Activated T-helper 17 cell treated with anti-CD3 and anti-CD28 coated beads, Interleukin-2, amount 50 U/mL, for 72 hours (primary cell): ENCODE measurements around the gene USP31. TPM values are rescaled to one million over a fixed set of nuclear protein-coding genes. Genes with fewer than 3 reads are reported as not detected.
A peak's percentile ranks its signal among the peaks of the same experiment; 100 is the strongest.
"Not testable (repeated sequence)": the region's sequence is repeated elsewhere in the genome, so short reads cannot be mapped to it uniquely, and the experiment has no call there.

ENCODE experiments used
- ATAC-seq: fragments of 150-1000 bp; cut with Tn5 transposase; replicated peaks from 2 replicates; pipeline ENCODE4 v1.10.0; 2021; ENCODE audit warnings: mild to moderate bottlenecking, moderate library complexity
- H3K27ac Mint-ChIP-seq: one replicate; pipeline ENCODE4 v1.8.0; 2022; ENCODE audit warnings: mixed read lengths
- H3K27me3 Mint-ChIP-seq: one replicate; pipeline ENCODE4 v1.8.0; 2022; ENCODE audit warnings: mixed read lengths
- H3K36me3 Mint-ChIP-seq: one replicate; pipeline ENCODE4 v1.8.0; 2022; ENCODE audit warnings: low read depth, mild to moderate bottlenecking, mixed read lengths
- H3K4me1 Mint-ChIP-seq: one replicate; pipeline ENCODE4 v1.8.0; 2022; ENCODE audit warnings: mixed read lengths
- H3K4me3 Mint-ChIP-seq: one replicate; pipeline ENCODE4 v1.8.0; 2022; ENCODE audit warnings: mild to moderate bottlenecking, mixed read lengths
- H3K9me3 Mint-ChIP-seq: one replicate; pipeline ENCODE4 v1.8.0; 2022; ENCODE audit warnings: mixed read lengths
- total RNA-seq, 2 donors: library from RNA; stranded (reverse); gene quantifications; one replicate each; pipeline ENCODE4 v1.2.3, GENCODE V29; 2022

The USP31 gene
- total RNA-seq, 2 donors from 2014 or later, result 4.8 to 7.6 TPM

DNA sequence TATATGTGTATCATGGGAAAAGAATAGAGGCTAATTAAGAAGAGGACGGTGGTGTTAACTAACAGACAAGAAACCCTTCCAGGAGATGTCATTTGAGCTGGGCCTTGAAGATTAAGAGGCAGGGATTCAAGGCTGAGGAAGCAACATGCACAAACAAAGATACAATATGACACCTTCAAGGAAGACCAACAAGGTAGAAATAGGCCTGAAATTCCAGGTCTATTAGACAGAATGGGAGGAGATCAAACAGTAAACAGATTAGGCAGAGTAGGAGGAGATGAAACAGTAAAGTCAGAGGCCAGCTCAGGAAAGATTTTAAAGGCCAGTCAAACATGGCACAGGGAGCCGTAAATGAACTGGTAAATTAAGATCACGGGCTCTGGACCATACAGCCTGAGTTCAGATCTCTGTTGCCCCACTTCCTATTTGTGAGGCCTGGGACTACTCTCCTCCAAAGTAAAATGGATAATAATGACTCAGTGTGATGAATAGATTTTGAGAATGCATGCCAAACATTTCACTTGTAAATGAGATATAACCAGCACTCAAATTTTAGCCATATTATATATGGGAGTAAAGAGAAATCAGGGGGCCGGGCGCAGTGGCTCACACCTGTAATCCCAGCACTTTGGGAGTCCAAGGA is 38.9 kb downstream of the USP31 start:
- H3K4me3 Mint-ChIP-seq, result no peak overlapping the region
- H3K27me3 Mint-ChIP-seq, result no peaks in the 10 kb centered on the region
- no peak for ATAC-seq
- H3K27ac Mint-ChIP-seq, result no peak overlapping the region
- H3K9me3 Mint-ChIP-seq, result no peaks in the 10 kb centered on the region
- peaks cover 16% of the 10 kb centered on the region for H3K4me1 Mint-ChIP-seq
- peaks cover 22% of the 10 kb centered on the region for H3K36me3 Mint-ChIP-seq

DNA sequence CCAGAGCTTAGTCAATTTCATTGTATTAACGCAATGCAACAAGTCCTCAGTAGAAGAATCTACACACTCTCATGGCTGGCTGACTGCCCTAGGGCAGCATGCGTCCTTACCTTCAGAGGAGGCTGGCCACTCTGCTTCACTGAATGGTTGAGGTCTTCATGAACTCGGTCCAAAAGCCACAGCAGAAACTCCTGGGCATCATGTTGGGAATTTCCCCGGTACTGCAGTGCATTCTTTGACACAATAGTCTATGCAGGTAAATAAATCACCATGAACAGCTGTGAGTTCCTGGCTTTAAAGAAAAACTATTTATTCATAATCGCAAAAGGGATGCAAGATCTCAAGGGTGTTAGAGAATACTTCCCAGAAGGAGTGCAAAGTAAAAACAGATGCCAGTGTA is 41.3 kb downstream of the USP31 start:
- Mint-ChIP-seq H3K4me3 (no peak overlapping the region), H3K36me3 (peaks cover 36% of the 10 kb centered on the region), H3K4me1 (peaks cover 10% of the 10 kb centered on the region), H3K27me3 (no peaks in the 10 kb centered on the region), H3K27ac (no peak overlapping the region), H3K9me3 (no peaks in the 10 kb centered on the region)
- ATAC-seq, result no peak

DNA sequence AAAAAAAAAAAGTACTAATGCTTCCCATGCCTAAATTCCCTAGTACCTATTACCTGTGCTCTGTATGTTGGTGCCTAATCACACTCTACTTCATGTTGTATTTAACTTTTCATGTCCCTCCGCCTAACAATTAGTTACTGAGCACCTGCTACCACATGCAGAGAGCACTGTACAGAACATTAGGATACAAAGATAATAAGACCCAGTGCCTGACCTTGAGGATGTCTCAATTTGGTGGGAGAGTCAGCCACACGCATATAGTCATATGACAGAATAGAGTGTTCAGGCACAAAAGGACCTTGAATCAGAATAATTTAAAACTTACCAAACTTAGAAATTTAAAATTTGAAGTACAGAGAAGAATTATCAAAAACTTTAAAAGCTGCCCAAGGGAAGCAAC is 42.1 kb downstream of the USP31 start:
- no peak for ATAC-seq
- Mint-ChIP-seq H3K4me1 (peaks cover 10% of the 10 kb centered on the region), H3K4me3 (no peak overlapping the region), H3K27ac (no peak overlapping the region), H3K36me3 (peaks cover 36% of the 10 kb centered on the region), H3K9me3 (no peaks in the 10 kb centered on the region), H3K27me3 (no peaks in the 10 kb centered on the region)

DNA sequence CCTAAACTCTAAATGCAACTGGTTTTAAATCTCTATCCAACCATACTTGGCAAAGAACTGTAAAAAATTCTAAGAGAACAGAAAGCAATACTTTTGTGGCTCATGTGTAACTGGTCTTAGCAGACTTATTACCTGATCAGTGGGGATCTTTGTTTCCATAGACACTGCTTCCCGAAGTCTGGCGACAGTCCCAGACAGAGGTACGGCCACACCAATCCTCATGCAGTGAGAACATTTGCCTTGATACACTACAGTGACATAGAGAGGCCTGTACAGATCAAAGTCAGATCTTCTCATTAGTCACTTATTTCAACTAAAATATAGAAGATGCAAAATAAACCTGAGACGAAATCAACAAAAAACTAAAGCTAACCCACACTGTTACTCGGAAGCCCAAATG is 43.9 kb downstream of the USP31 start:
- H3K9me3 Mint-ChIP-seq, result no peaks in the 10 kb centered on the region

DNA sequence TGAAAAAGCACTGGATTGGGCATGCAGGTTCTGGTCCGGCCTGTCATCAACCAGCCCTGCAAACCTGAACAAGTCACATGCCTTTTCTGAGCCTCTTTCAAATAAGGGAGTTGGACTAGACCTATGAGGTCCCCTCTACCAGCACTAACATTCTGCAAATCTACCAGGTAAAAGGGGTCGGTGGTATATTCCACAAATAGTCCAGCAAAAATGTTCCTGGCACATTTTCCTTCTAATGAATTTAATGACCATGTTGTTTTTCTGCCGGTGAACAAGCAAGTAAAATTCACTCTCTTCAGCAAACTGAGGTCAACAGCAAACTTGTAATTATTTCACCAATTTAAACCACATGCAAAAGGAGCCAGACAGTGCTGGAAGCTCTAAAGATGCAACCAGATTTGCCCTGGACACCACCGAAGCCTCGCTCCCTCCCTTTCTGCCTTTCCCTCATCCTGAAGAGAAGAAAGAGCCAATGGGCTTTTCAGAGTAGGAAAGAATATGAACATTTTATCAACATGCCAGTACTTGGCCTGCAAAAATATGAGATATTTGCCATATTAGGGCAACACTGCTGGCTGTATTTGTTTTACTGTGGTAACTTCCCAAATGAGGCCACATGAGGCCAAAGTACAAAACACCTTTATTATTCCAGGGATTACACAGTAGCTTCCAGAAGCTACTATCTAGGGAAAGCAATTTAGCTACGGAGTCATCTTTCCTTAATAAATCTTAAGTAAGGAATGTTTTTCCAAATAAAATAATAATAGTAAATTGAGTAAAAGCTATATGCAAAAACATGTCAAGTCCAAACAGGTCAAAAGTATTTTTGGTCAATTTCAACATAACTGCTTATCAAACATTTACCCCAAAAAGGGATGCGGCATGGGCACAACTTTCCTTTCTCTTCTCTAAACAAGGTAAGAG is 45.0 kb downstream of the USP31 start:
- Mint-ChIP-seq H3K27ac (no peak overlapping the region), H3K27me3 (no peaks in the 10 kb centered on the region), H3K4me1 (no peaks in the 10 kb centered on the region), H3K4me3 (no peak overlapping the region), H3K9me3 (no peaks in the 10 kb centered on the region), H3K36me3 (peaks cover 59% of the 10 kb centered on the region)
- no peak for ATAC-seq

More for the DNA sequence above, 43.9 kb downstream of the USP31 start:
- H3K36me3 Mint-ChIP-seq, result peaks cover 51% of the 10 kb centered on the region
- ATAC-seq, result no peak
- no peaks in the 10 kb centered on the region for H3K27me3 Mint-ChIP-seq
- no peaks in the 10 kb centered on the region for H3K4me1 Mint-ChIP-seq
- H3K27ac Mint-ChIP-seq, result no peak overlapping the region
- H3K4me3 Mint-ChIP-seq, result no peak overlapping the region

DNA sequence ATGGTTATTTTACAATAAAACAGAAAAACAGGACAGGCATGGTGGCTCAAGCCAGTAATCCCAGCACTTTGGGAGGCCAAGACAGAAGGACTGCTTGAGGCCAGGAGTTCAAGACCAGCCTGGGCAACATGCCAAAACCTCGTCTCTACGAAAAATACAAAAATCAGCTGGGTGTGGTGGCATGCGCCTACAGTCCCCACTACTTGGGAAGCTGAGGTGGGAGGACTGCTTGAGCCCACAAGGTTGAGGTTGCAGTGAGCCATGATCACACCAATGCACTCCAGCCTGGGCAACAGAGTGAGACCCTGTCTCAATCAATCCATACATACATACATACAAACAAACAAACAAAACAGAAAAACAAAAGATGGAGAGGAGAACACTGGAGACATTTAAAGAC is 45.6 kb downstream of the USP31 start:
- Mint-ChIP-seq H3K4me1 (no peaks in the 10 kb centered on the region), H3K4me3 (no peak overlapping the region), H3K9me3 (no peaks in the 10 kb centered on the region), H3K36me3 (peaks cover 65% of the 10 kb centered on the region), H3K27ac (no peak overlapping the region), H3K27me3 (no peaks in the 10 kb centered on the region)
- no peak for ATAC-seq

DNA sequence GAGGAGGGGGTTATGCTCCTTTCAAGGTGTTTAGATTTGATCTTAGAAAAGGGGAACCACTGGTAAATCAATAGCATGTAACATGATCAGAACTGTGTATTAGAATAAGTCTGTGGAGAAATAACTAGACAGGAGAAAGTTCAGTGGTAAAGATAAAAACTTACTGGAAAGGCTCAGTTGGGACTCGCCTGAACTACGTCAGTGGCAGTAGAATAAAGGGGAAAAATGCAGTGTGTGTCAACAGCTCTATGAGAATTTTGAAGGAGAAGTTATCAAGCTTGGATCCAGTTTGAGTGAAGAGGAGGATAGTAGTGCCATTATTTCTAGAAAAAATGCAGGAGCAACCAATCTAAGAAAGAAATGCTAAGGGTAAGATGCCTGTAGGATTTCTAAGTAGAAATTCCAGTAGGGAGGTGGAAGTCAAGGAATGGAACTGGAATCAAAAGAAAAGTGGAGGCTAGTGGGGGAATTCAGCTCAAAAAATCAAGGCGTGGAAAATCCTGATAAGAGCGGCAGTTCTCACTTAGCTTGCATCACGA is 48.2 kb downstream of the USP31 start:
- no peak for ATAC-seq
- H3K27ac Mint-ChIP-seq, result no peak overlapping the region
- no peaks in the 10 kb centered on the region for H3K27me3 Mint-ChIP-seq
- no peaks in the 10 kb centered on the region for H3K9me3 Mint-ChIP-seq
- H3K4me3 Mint-ChIP-seq, result no peak overlapping the region
- peaks cover 57% of the 10 kb centered on the region for H3K36me3 Mint-ChIP-seq
- peaks cover 9% of the 10 kb centered on the region for H3K4me1 Mint-ChIP-seq

DNA sequence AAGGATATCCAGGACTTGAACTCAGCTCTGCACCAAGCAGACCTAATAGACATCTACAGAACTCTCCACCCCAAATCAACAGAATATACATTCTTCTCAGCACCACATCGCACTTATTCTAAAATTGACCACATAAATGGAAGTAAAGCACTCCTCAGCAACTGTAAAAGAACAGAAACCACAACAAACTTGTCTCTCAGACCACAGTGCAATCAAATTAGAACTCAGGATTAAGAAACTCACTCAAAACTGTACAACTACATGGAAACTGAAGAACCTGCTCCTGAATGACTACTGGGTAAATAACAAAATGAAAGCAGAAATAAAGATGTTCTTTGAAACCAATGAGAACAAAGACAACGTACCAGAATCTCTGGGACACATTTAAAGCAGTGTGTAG is 52.8 kb downstream of the USP31 start:
- H3K9me3 Mint-ChIP-seq, ATAC-seq, H3K27me3 Mint-ChIP-seq: not testable (repeated sequence)
- H3K4me3 Mint-ChIP-seq, result peak overlapping the region; percentile 57
- peaks cover 22% of the 10 kb centered on the region for H3K4me1 Mint-ChIP-seq
- peaks cover 59% of the 10 kb centered on the region for H3K36me3 Mint-ChIP-seq
- peak overlapping the region; percentile 70 for H3K27ac Mint-ChIP-seq

DNA sequence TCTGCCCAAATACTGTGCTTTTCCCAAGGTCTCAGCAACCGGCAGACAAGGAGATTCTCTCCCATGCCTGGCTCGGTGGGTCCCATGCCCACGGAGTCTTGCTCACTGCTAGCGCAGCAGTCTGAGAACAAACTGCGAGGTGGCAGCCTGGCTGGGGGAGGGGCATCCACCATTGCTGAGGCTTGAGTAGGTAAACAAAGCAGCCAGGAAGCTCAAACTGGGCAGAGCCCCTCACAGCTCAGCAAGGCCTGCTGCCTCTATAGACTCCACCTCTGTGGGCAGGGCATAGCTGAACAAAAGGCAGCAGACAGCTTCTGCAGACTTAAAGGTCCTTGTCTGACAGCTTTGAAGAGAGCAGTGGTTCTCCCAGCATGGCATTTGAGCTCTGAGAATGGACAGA is 55.1 kb downstream of the USP31 start:
- not testable (repeated sequence) for H3K27me3 Mint-ChIP-seq, H3K27ac Mint-ChIP-seq, H3K4me3 Mint-ChIP-seq, H3K9me3 Mint-ChIP-seq, ATAC-seq
- peaks cover 22% of the 10 kb centered on the region for H3K4me1 Mint-ChIP-seq
- H3K36me3 Mint-ChIP-seq, result peaks cover 61% of the 10 kb centered on the region

DNA sequence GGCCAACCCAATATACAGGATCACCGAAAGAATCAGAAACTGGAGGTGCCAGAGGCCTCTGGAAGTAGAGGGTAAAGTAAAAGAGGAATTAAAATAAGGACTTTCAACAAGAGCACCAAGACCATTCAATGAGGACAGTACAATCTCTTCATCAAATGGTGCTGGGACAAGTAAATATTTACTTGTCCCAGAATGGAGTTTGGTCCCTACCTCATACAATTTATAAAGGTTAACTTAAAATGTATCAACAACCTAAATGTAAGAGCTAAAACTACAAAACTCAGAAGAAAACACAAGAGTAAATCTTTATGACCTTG is 56.5 kb downstream of the USP31 start:
- no peak overlapping the region for H3K27ac Mint-ChIP-seq
- H3K36me3 Mint-ChIP-seq, result peaks cover 60% of the 10 kb centered on the region
- H3K4me1 Mint-ChIP-seq, result peaks cover 22% of the 10 kb centered on the region
- H3K27me3 Mint-ChIP-seq, result no peaks in the 10 kb centered on the region
- H3K4me3 Mint-ChIP-seq, result no peak overlapping the region
- H3K9me3 Mint-ChIP-seq, result no peaks in the 10 kb centered on the region
- no peak for ATAC-seq

DNA sequence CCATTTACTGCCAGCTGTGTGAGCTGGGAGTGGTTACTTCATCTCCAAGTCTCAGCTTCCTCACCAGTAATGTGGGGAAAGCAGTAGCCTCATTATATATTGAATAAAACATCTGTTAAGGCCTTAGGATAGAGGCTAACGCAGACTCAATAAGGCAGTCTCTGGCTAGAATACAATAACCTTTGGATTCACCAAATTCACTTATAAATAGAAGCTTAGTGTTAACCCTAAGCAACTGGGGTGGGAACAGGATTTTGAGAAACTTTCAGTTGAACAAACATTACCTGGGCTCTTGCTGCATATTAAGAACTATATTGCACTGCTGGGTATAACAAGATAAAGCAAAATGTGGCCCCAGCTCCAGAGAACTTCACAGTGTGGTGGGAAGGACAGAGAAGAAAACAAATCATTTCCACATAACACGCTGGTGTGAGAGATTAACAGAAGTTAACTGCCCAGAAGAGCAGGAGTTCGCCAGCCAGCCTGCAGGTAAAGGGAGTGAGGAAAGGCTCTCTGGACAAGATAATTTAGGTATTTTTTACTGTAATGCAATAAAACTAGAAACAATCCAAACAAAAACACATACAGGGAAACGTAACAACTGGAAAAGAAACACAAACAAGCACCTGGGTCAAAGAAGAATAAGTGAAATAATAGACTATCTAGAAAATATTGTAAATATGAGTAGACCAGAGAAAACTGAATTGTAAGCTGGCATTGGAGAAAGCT is 57.0 kb downstream of the USP31 start:
- no peak for ATAC-seq
- H3K4me1 Mint-ChIP-seq, result peaks cover 22% of the 10 kb centered on the region
- no peak overlapping the region for H3K4me3 Mint-ChIP-seq
- H3K27me3 Mint-ChIP-seq, result no peaks in the 10 kb centered on the region
- H3K27ac Mint-ChIP-seq, result no peak overlapping the region
- H3K36me3 Mint-ChIP-seq, result peaks cover 64% of the 10 kb centered on the region
- H3K9me3 Mint-ChIP-seq, result no peaks in the 10 kb centered on the region

DNA sequence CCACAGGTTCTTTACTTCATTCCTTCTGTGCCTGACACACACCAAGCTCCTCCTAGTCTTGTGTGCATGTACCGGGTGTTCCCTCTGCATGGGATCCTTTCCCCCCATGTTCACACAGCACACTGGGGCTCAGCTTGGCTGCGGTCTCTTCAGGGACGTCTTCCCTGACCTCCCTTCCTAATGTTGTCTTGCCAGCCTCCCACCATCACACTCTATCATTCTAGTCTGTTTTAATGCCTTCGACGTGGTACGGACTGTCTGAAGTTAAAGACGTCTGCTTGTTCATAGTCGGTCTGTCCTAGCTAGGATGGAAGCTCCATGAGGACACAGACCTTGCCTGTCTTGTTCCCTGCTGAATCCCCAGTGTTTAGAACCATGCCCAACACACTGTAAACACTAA is 60.1 kb downstream of the USP31 start:
- Mint-ChIP-seq H3K27me3 (no peaks in the 10 kb centered on the region), H3K4me3 (no peak overlapping the region), H3K9me3 (no peaks in the 10 kb centered on the region), H3K36me3 (peaks cover 82% of the 10 kb centered on the region), H3K27ac (no peak overlapping the region), H3K4me1 (no peaks in the 10 kb centered on the region)
- ATAC-seq, result no peak

DNA sequence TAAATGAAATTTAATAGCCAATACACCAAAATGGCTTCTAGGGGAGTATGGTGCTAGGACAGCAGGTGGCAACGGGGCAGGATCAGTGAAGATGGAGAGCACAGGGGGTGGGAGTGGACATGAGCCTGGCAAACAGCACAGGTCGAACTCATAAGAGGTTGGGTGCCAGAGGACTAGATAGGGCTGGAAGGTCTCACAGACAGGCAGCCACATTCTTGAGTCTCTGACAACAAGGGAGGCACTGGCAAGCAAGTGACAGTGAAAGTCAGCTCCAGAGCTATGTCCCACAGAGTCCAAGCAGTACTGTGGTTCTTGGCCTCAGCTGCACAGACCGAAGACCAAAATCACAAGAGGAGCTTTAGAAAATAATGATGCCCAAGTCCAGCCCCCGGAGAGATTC is 61.2 kb downstream of the USP31 start:
- ATAC-seq, result no peak
- H3K27ac Mint-ChIP-seq, result no peak overlapping the region
- no peaks in the 10 kb centered on the region for H3K9me3 Mint-ChIP-seq
- peaks cover 83% of the 10 kb centered on the region for H3K36me3 Mint-ChIP-seq
- H3K4me3 Mint-ChIP-seq, result no peak overlapping the region
- no peaks in the 10 kb centered on the region for H3K27me3 Mint-ChIP-seq
- H3K4me1 Mint-ChIP-seq, result no peaks in the 10 kb centered on the region

DNA sequence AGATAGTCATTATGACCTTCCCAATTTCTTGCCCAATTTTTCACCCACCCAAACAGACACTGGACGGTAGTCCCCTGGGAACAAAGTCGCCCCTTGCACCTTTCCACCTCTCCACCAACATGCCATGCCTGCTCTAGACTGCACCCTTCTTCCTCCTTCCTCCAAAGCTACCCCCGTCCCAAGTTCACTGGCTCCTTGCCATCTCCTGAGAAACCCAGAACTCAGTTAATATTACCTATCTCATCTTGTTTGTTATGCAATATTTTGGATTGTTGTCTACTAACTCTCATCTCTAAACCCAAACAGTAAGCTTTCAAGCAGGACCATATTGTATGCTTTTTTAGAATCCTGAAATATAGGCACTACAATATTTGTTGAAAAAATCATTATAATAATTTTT is 63.3 kb downstream of the USP31 start:
- peaks cover 6% of the 10 kb centered on the region for H3K4me1 Mint-ChIP-seq
- H3K36me3 Mint-ChIP-seq, result peaks cover 74% of the 10 kb centered on the region
- ATAC-seq, result no peak
- no peak overlapping the region for H3K27ac Mint-ChIP-seq
- H3K27me3 Mint-ChIP-seq, result no peaks in the 10 kb centered on the region
- H3K9me3 Mint-ChIP-seq, result no peaks in the 10 kb centered on the region
- H3K4me3 Mint-ChIP-seq, result no peak overlapping the region
